ENCODE results near the gene SEPTIN2.

Gene SEPTIN2

GRCh38 chr2:241298673-241299072, 17.1 kb upstream of the SEPTIN2 start (continued):
- TF ChIP-seq TSHZ2 (CRISPR knock-in tag; IDR thresholded peaks at IDR 0.05) (no peak), PPARA (CRISPR knock-in tag; IDR thresholded peaks at IDR 0.05; ENCODE audit: borderline replicate concordance) (no peak)

GRCh38 chr2:241300000-241300399, 15.7 kb upstream of the SEPTIN2 start:
- no peak for ATAC-seq
- no peak for TF ChIP-seq ARNTL (CRISPR knock-in tag; IDR thresholded peaks at IDR 0.05; ENCODE audit: borderline replicate concordance, low read depth)

- TF ChIP-seq PATZ1 (CRISPR knock-in tag; IDR thresholded peaks at IDR 0.05; ENCODE audit: borderline replicate concordance) (no peak), ZFP3 (CRISPR knock-in tag; IDR thresholded peaks at IDR 0.05) (no peak), PPARA (CRISPR knock-in tag; IDR thresholded peaks at IDR 0.05; ENCODE audit: borderline replicate concordance) (no peak), CSDC2 (CRISPR knock-in tag; IDR thresholded peaks at IDR 0.05) (no peak), BACH2 (CRISPR knock-in tag; IDR thresholded peaks at IDR 0.05; ENCODE audit: borderline replicate concordance) (no peak), TSHZ2 (CRISPR knock-in tag; IDR thresholded peaks at IDR 0.05) (no peak), OSR1 (CRISPR knock-in tag; IDR thresholded peaks at IDR 0.05) (no peak), ZNF70 (CRISPR knock-in tag; IDR thresholded peaks at IDR 0.05) (no peak), CSRNP3 (CRISPR knock-in tag; IDR thresholded peaks at IDR 0.05) (no peak), ZFP30 (CRISPR knock-in tag; IDR thresholded peaks at IDR 0.05) (no peak), TOX (CRISPR knock-in tag; IDR thresholded peaks at IDR 0.05; ENCODE audit: borderline replicate concordance) (no peak), POU6F1 (CRISPR knock-in tag; IDR thresholded peaks at IDR 0.05; ENCODE audit: borderline replicate concordance, low read depth) (no peak), CREB5 (CRISPR knock-in tag; IDR thresholded peaks at IDR 0.05; ENCODE audit: low read depth) (no peak), ARNTL (CRISPR knock-in tag; IDR thresholded peaks at IDR 0.05; ENCODE audit: borderline replicate concordance, low read depth) (no peak)
- no peak for ATAC-seq
Observed at GRCh38 chr2:241302083-241302482, 13.6 kb upstream of the SEPTIN2 start.
